HL-60 (cell line): ENCODE results near the gene TMEM14C.
A peak's percentile ranks its signal among the peaks of the same experiment; 100 is the strongest.

Source experiments
- DNase-seq, 2 experiments: peaks; one replicate each; pipeline ENCODE4 v3.0.0-alpha.2; 2010 to 2020; ENCODE audit warnings: low read depth in 1 of 2, low spot score in 1 of 2
- H3K27ac ChIP-seq: fragments of 250-450 bp; sonication (Bioruptor Pico); replicated peaks from 2 replicates; pipeline ENCODE4 v1.5.1; 2020; ENCODE audit warnings: mild to moderate bottlenecking, moderate library complexity
- H3K27me3 ChIP-seq: fragments of 250-450 bp; sonication (Bioruptor Pico); 2 replicates; pipeline ENCODE4 v1.5.1; 2021; ENCODE audit warnings: mild to moderate bottlenecking, moderate library complexity; ENCODE audit not compliant: insufficient read depth, poor library complexity, severe bottlenecking
- H3K4me3 ChIP-seq: replicated peaks from 2 replicates; pipeline ENCODE4 v1.5.1; 2011; ENCODE audit warnings: mild to moderate bottlenecking, control low read depth, low read length; ENCODE audit not compliant: insufficient read depth
- GABPA ChIP-seq: IDR thresholded peaks from 2 replicates; pipeline ENCODE4 v1.6.1; 2012; ENCODE audit warnings: low read depth
- POLR2AphosphoS5 ChIP-seq: IDR thresholded peaks from 2 replicates; pipeline ENCODE4 v1.6.1; 2012; ENCODE audit warnings: low read depth
- SPI1 ChIP-seq: IDR thresholded peaks from 2 replicates; pipeline ENCODE4 v1.6.1; 2012; ENCODE audit warnings: low read depth, mild to moderate bottlenecking, borderline replicate concordance
- TF ChIP-seq, protein P1 (sequence below): IDR thresholded peaks from one replicate; pipeline ENCODE4 v1.5.1; 2011; ENCODE audit warnings: low read length, control low read depth, inconsistent platforms; ENCODE audit not compliant: insufficient read depth
- TF ChIP-seq, protein P2 (sequence below): IDR thresholded peaks from 2 replicates; pipeline ENCODE4 v1.6.1; 2012; ENCODE audit warnings: low read depth; ENCODE audit not compliant: insufficient replicate concordance

TMEM14C gene

DNA sequence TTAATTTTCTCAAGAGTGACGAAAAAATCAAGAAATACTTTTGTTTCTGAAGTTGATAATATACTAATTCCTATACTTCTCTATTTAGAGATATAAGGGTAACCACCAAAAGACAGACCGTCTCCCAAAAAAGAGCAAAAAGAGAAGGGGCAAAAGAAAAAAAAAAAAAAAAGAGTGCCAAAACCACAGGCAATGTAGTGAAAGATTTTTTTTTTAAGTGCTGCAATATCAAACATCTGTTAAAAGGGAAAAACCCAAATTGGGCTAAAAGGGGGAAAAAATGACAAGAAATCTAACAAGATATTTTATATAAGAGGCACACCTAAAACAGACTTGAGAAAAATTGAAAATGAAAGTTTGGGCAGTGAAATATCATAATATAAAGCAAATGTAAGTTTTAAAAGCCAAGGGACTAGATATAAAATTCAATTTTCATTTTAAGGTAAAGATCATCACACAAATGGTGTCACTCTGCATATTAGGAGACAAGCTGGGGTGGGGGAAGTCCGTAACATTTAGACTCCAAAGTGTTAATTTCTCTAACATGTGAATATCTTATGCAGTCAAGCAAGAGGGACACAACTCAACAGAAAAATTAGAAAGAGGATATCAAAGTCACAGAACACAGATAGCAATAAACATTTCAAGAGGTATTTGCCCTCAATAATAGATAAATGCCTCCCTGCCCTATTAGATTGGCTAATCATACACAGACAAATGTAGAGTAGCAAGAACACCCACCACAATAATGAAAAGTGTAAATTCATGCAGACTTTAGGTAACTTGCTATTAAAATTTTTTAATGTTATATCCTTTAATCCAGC lies 37.6 kb upstream of the TMEM14C start:
- Histone ChIP-seq H3K4me3 (no peak overlapping the region), H3K27me3 (no peaks in the 10 kb centered on the region), H3K27ac (peak overlapping the region; percentile 62)
- TF ChIP-seq, protein P1, sequence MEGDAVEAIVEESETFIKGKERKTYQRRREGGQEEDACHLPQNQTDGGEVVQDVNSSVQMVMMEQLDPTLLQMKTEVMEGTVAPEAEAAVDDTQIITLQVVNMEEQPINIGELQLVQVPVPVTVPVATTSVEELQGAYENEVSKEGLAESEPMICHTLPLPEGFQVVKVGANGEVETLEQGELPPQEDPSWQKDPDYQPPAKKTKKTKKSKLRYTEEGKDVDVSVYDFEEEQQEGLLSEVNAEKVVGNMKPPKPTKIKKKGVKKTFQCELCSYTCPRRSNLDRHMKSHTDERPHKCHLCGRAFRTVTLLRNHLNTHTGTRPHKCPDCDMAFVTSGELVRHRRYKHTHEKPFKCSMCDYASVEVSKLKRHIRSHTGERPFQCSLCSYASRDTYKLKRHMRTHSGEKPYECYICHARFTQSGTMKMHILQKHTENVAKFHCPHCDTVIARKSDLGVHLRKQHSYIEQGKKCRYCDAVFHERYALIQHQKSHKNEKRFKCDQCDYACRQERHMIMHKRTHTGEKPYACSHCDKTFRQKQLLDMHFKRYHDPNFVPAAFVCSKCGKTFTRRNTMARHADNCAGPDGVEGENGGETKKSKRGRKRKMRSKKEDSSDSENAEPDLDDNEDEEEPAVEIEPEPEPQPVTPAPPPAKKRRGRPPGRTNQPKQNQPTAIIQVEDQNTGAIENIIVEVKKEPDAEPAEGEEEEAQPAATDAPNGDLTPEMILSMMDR: no peak
- TF ChIP-seq GABPA: no peak
- TF ChIP-seq, protein P2, sequence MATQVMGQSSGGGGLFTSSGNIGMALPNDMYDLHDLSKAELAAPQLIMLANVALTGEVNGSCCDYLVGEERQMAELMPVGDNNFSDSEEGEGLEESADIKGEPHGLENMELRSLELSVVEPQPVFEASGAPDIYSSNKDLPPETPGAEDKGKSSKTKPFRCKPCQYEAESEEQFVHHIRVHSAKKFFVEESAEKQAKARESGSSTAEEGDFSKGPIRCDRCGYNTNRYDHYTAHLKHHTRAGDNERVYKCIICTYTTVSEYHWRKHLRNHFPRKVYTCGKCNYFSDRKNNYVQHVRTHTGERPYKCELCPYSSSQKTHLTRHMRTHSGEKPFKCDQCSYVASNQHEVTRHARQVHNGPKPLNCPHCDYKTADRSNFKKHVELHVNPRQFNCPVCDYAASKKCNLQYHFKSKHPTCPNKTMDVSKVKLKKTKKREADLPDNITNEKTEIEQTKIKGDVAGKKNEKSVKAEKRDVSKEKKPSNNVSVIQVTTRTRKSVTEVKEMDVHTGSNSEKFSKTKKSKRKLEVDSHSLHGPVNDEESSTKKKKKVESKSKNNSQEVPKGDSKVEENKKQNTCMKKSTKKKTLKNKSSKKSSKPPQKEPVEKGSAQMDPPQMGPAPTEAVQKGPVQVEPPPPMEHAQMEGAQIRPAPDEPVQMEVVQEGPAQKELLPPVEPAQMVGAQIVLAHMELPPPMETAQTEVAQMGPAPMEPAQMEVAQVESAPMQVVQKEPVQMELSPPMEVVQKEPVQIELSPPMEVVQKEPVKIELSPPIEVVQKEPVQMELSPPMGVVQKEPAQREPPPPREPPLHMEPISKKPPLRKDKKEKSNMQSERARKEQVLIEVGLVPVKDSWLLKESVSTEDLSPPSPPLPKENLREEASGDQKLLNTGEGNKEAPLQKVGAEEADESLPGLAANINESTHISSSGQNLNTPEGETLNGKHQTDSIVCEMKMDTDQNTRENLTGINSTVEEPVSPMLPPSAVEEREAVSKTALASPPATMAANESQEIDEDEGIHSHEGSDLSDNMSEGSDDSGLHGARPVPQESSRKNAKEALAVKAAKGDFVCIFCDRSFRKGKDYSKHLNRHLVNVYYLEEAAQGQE: no peak
- TF ChIP-seq POLR2AphosphoS5: no peak
- TF ChIP-seq SPI1: no peak
- DNase-seq: no peak

DNA sequence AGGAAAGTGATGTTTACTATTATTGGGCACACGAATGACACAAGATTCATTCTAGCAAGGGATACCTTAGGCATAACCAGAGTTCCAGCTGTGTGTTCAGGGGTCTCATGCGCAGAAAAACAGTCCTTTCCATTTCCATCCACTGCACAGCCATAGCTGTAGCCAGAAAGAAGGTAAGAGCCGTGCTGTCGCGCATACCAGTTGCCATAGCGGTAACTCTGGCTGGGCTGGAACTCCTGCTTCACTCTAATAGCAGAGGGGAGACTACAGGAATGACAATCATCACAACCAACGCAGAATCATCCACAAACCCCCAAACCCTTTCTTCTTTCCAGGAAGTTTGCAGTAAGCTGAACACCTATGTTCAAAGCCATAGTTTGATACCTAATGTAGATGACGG lies 36.0 kb upstream of the TMEM14C start:
- no peaks in the 10 kb centered on the region for H3K27me3 ChIP-seq
- no peak for TF ChIP-seq POLR2AphosphoS5
- TF ChIP-seq, protein P1: no peak
- TF ChIP-seq, protein P2: no peak
- no peak for DNase-seq
- H3K4me3 ChIP-seq: no peak overlapping the region
- H3K27ac ChIP-seq: peak overlapping the region; percentile 62; the same call in 1 of the 2 replicates

DNA sequence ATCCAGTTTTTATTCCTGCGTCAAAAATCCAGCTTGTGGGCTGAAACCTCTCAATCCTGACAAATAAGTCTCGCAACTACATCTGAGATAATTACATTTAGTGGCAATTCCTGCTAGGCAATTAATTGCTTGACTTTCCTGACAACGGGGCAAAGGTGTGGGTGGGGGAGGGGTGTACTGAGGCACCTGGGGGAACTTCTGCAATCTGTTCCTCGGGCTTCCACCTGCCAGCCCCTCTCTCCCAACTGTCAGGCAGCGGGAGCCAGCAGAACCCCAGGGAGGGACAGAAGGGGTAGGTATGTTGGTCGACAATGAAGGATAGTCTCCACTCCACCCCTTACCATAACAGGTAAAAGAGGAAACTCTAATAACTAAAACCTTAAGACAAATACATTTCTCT lies 35.3 kb upstream of the TMEM14C start:
- no peak for TF ChIP-seq SPI1
- TF ChIP-seq, protein P2: no peak
- no peak for TF ChIP-seq POLR2AphosphoS5
- no peak for TF ChIP-seq GABPA
- TF ChIP-seq, protein P1: no peak
- DNase-seq: no peak
- H3K4me3 ChIP-seq: no peak overlapping the region
- no peaks in the 10 kb centered on the region for H3K27me3 ChIP-seq
- no peak overlapping the region for H3K27ac ChIP-seq
